ENCODE measurements around the gene CPLX3. TPM values are rescaled to one million over a fixed set of nuclear protein-coding genes. Genes with fewer than 3 reads are reported as not detected.

The CPLX3 gene
- polyA plus RNA-seq, 2 of the 4 experiments (the other 2 are of a cell fraction), result not detected

DNA sequence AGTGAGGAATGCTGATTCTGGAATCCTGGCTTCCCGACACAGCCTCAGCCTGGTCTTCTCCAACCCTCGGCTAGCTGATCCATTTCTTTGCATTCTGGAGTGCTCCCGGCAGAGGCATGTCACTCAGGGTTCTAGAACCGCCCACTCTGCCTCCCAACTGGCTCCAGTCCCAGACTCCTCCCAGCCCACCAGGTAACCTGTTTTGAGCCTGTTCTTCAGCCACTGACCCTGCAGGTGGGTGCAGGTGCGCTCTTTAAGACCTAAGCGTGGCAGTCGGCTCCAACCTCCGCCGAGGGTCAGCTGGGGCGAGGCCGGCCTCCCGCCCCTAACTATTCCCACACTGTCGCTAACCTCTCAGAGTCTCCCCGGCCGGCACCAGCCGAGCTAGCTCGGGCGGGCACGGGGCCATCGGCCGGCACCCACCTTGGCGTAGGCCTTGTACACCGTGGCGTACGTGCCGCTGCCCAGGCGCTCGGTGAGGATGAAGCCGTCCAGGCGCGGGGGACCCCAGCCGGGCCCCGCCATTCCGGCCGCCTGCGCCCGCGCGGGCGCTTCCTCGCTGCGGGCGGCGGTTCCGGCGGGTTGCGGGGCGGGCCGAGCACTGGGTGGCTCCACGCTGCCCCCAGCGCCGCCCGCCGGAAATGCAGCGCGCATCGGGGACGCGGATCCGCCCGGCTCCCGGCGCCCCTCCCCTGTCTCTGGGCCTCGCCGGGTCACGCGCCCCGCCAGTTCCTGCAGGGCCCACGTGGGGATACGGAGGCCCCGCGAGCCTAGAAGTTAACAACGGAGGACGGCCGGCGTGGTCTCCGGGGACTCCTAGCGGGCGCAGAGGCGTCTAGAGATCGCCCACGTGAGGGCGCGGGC is 16.4 kb downstream of the CPLX3 start, which contains the start of gene ULK3 (continued):
- peak; percentile 70; the same call in 1 of the 2 replicates for TF ChIP-seq TP53 (CRISPR knock-in tag; IDR thresholded peaks at IDR 0.05)
- TF ChIP-seq BHLHE40 (IDR thresholded peaks at IDR 0.05; ENCODE audit: low read depth, low read length), result no peak
- TF ChIP-seq, protein P1, sequence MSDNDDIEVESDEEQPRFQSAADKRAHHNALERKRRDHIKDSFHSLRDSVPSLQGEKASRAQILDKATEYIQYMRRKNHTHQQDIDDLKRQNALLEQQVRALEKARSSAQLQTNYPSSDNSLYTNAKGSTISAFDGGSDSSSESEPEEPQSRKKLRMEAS (IDR thresholded peaks at IDR 0.05), result peak; percentile 98
- no peak for TF ChIP-seq CHD2 (IDR thresholded peaks at IDR 0.05; ENCODE audit: low read length, partially characterized antibody)
- TF ChIP-seq HDAC2 (IDR thresholded peaks at IDR 0.05), result no peak
- TF ChIP-seq ESRRA (IDR thresholded peaks at IDR 0.05; ENCODE audit: borderline replicate concordance, low read length), result no peak
- no peak for TF ChIP-seq CBX8 (IDR thresholded peaks at IDR 0.05)
- no peak for TF ChIP-seq HEYL (CRISPR knock-in tag; IDR thresholded peaks at IDR 0.05)
- 0 out of 2 replicates have a peak, but pooled peaks have one; percentile 48 for TF ChIP-seq ATOH8 (CRISPR knock-in tag; IDR thresholded peaks at IDR 0.05; ENCODE audit: low read depth)
- no peak for TF ChIP-seq MAFK (IDR thresholded peaks at IDR 0.05; ENCODE audit: partially characterized antibody)
- TF ChIP-seq ZSCAN20 (CRISPR knock-in tag; IDR thresholded peaks at IDR 0.05), result no peak
- 0 out of 2 replicates have a peak, but pooled peaks have one; percentile 47 for TF ChIP-seq HOXB5 (CRISPR knock-in tag; IDR thresholded peaks at IDR 0.05)
- TF ChIP-seq SMC3 (IDR thresholded peaks at IDR 0.05), result peak; percentile 26; the same call in 1 of the 3 replicates
- TF ChIP-seq RNF2 (IDR thresholded peaks at IDR 0.05; ENCODE audit: borderline replicate concordance, low read depth), result no peak
- peak; percentile 63 for TF ChIP-seq NPAS2 (CRISPR knock-in tag; IDR thresholded peaks at IDR 0.05; ENCODE audit: borderline replicate concordance)
- no peak for TF ChIP-seq ZNF302 (CRISPR knock-in tag; IDR thresholded peaks at IDR 0.05)
- 0 out of 2 replicates have a peak, but pooled peaks have one; percentile 66 for TF ChIP-seq MAZ (IDR thresholded peaks at IDR 0.05; ENCODE audit: borderline replicate concordance, low read depth, low read length)
- TF ChIP-seq RCOR1 (IDR thresholded peaks at IDR 0.05; ENCODE audit: low read depth, low read length), result no peak

GRCh38 chr15:74843445-74843828 is 17.0 kb downstream of the CPLX3 start:
- ChIA-PET POLR2A (interaction anchor here (0.6 kb wide), 1 partner anchor 43 kb away, joined by 3 read pairs; no protein-coding TSS in a partner anchor), CTCF (interaction anchor here (0.7 to 66.7 kb wide), 11 partner anchors 9 to 465 kb away, joined by 3 to 1908 read pairs (median 4); partner anchors contain the start of genes CPLX3, CSK and LMAN1L)
- peaks cover 13% of the 10 kb centered on the region for H3K4me1 ChIP-seq
- ATAC-seq (no peak), FAIRE-seq (no peak), DNase-seq (ENCODE audit: low read depth in 1 of 2, low spot score in 1 of 2) (no peak)
- no peaks in the 10 kb centered on the region for H3K9me3 ChIP-seq
- H3K27ac ChIP-seq, result peak overlapping the region; percentile 89 to 95
- H3K4me2 ChIP-seq, result peak overlapping the region; percentile 88
- no peak for TF ChIP-seq MAZ (IDR thresholded peaks at IDR 0.05; ENCODE audit: borderline replicate concordance, low read depth, low read length)
- TF ChIP-seq GATA3 (IDR thresholded peaks at IDR 0.05; ENCODE audit: borderline replicate concordance), result no peak
- no peak for TF ChIP-seq RFX5 (IDR thresholded peaks at IDR 0.05)
- peak; percentile 81; the same call in 1 of the 2 replicates for TF ChIP-seq TFCP2L1 (CRISPR knock-in tag; IDR thresholded peaks at IDR 0.05)
- TF ChIP-seq POLR2AphosphoS2 (conservative IDR thresholded peaks at IDR 0.05; ENCODE audit: low read length), result no peak
- no peak; the same call in 1 of the 2 replicates for TF ChIP-seq HOXB13 (CRISPR knock-in tag; IDR thresholded peaks at IDR 0.05; ENCODE audit: low read depth)
- no peak for TF ChIP-seq KDM1A (IDR thresholded peaks at IDR 0.05; ENCODE audit: low read depth)
- no peak for TF ChIP-seq CHD4 (IDR thresholded peaks at IDR 0.05; ENCODE audit: borderline replicate concordance)
- no peak for TF ChIP-seq RCOR1 (IDR thresholded peaks at IDR 0.05; ENCODE audit: low read depth, low read length)
- TF ChIP-seq HES2 (IDR thresholded peaks at IDR 0.05), result no peak
- TF ChIP-seq EHF (CRISPR knock-in tag; IDR thresholded peaks at IDR 0.05), result no peak
- TF ChIP-seq CTCF (IDR thresholded peaks at IDR 0.05), result no peak
- TF ChIP-seq ELK1 (IDR thresholded peaks at IDR 0.05; ENCODE audit: low read depth, low read length), result no peak
- no peak for TF ChIP-seq EHMT2 (IDR thresholded peaks at IDR 0.05; ENCODE audit: low read depth)
- TF ChIP-seq CHD2 (IDR thresholded peaks at IDR 0.05; ENCODE audit: low read length, partially characterized antibody), result no peak
- 0 out of 3 replicates have a peak, but pooled peaks have one; percentile 5 for TF ChIP-seq SMC3 (IDR thresholded peaks at IDR 0.05)
- TF ChIP-seq JUNB (IDR thresholded peaks at IDR 0.05), result no peak
- TF ChIP-seq KDM5A (IDR thresholded peaks at IDR 0.05), result no peak
- TF ChIP-seq HOXB5 (CRISPR knock-in tag; IDR thresholded peaks at IDR 0.05), result 0 out of 2 replicates have a peak, but pooled peaks have one; percentile 20
- TF ChIP-seq MAFK (IDR thresholded peaks at IDR 0.05; ENCODE audit: partially characterized antibody), result no peak
- TF ChIP-seq RNF2 (IDR thresholded peaks at IDR 0.05; ENCODE audit: borderline replicate concordance, low read depth), result peak; percentile 58; the same call in 1 of the 2 replicates
- no peak for TF ChIP-seq HEYL (CRISPR knock-in tag; IDR thresholded peaks at IDR 0.05)
- TF ChIP-seq EP300 (IDR thresholded peaks at IDR 0.05), result no peak
- TF ChIP-seq ZFP36 (IDR thresholded peaks at IDR 0.05; ENCODE audit: borderline replicate concordance, partially characterized antibody), result no peak
- TF ChIP-seq ESRRA (IDR thresholded peaks at IDR 0.05; ENCODE audit: borderline replicate concordance, low read length), result no peak
- no peak for TF ChIP-seq HDAC2 (IDR thresholded peaks at IDR 0.05)
- peak overlapping the region; percentile 66 for H3K4me3 ChIP-seq
- 35% methylated on average over 16 of the region's 18 CpGs for WGBS (ENCODE audit: missing lambda C conversion rate)
